NCI-H1417 (cell line): ENCODE measurements around the gene KMT2B.
A peak's percentile ranks its signal among the peaks of the same experiment; 100 is the strongest.

Source experiments
- DNase-seq, 3 experiments: peaks; one replicate each; lab custom pipeline; 2025; lab: John Stamatoyannopoulos, UW

Gene KMT2B

DNA sequence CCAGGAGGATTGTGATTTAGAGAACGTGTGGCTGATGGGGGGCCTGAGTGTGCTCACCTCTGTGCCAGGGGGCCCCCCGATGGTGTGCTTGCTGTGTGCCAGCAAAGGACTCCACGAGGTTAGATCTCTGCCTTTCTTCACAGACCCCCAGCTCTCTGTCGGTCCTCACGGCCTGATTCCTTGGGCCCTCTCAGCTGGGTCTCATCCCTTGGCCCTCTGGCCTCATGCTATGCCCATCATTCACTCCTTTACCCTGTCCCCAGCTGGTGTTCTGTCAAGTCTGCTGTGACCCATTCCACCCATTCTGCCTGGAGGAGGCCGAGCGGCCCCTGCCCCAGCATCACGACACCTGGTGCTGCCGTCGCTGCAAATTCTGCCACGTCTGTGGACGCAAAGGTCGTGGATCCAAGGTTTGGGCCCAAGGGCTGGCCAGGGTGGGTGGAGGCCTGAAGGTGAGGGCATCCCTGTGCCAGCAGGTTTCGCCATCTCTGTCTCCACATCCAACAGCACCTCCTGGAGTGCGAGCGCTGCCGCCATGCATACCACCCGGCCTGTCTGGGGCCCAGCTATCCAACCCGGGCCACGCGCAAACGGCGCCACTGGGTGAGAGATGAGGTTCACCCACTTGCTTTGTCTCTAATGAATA is 7.5 kb downstream of the KMT2B start:
- no peak for DNase-seq

DNA sequence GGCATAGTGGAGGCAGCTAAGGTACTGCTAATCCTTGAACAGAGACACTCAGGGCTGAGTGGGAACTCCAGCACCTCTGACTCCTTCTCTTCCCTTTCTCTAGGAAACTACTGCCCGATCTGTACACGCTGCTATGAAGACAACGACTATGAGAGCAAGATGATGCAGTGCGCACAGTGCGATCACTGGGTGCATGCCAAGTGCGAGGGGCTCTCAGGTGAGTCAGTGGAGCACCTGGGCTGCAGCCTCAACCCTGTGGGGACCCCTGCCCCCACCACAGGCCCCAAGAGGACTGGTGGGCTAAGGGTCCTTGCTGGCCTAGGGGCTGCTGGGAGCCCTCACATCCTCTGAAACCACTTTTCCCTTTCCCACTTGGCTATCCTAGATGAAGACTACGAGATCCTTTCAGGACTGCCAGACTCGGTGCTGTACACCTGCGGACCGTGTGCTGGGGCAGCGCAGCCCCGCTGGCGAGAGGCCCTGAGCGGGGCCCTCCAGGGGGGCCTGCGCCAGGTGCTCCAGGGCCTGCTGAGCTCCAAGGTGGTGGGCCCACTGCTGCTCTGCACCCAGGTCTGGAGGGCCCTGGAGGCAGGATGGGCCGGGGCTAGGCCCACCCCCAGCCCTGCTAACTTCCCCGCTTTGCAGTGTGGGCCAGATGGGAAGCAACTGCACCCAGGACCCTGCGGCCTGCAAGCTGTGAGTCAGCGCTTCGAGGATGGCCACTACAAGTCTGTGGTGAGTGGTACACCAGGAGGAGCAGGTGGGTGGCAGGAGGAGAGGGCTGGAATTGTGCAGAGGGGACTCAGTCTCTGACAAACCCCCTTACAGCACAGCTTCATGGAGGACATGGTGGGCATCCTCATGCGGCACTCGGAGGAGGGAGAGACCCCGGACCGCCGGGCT is 9.5 kb downstream of the KMT2B start:
- DNase-seq = no peak

DNA sequence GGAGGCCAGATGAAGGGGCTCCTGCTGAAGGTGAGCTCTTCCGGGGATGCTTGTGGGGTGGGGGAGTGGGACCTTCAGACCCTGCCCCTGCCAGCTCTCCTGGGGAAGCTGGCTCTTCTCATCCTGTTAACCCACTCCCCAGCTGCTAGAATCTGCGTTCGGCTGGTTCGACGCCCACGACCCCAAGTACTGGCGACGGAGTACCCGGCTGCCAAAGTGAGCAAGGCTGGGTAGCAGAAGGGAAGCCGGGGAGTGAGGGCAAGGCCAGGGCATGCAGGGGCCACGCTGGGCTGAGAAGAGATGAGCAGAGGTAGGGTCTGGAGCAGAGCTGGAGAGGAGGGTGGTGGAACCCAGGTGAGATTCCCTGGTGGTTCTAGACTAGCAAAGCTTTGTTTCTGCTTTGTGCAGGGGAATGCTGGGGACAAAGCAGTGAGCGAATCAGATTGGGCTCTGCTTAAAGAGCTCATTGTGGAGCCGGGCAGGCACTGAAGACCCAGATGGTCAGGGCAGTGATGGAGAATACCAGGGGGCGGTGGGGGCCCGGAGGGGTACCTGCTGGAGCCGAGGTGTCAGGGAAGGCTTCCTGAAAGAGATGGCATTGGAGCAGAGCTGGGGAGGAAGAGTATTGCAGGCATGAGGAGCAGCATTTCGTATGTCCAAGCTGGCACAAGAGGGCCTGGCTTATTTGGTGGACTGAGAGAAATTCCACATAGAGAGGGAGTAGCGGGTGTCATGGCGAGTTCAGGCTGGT is 10.3 kb downstream of the KMT2B start:
- DNase-seq = no peak

DNA sequence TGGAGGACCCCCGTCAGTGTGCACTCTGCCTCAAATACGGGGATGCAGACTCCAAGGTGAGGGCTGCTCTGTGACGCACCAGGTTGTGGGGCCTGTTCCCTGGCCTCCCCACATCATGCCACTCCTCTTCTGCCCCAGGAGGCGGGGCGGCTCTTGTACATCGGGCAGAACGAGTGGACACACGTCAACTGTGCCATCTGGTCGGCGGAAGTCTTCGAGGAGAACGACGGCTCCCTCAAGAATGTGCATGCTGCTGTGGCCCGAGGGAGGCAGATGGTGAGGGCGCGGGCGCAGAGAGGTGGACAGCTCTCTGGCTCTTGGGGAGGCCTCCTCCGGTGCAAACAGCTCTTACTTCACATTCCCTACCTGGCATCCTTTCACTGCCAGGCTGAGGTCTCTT is 11.2 kb downstream of the KMT2B start:
- no peak for DNase-seq

DNA sequence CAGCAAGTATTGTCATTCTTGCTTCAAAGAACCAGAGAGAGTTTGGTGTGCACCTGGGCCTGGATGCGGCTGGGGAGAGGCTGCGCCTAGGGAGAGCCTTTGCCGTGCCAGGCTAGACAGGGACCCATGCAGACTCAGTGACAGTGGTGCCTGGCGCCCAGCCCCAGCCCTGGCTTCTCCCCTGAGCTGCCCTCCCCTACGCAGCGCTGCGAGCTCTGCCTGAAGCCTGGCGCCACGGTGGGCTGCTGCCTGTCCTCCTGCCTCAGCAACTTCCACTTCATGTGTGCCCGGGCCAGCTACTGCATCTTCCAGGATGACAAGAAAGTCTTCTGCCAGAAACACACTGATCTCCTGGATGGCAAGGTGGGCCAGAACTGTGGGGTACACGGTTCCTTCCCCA is 12.0 kb downstream of the KMT2B start:
- no peak for DNase-seq

DNA sequence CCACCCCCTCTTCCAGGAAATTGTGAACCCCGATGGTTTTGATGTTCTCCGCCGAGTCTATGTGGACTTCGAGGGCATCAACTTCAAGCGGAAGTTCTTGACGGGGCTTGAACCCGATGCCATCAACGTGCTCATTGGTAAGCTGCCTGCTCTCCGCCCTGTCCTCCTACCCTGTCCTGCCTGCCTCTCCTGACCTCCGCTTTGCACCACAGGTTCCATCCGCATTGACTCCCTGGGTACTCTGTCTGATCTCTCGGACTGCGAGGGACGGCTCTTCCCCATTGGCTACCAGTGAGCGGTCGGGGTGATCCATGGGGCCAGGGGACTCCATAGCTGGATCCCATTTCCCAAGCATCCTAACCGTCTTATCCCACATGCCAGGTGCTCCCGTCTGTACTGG is 12.5 kb downstream of the KMT2B start:
- no peak for DNase-seq

DNA sequence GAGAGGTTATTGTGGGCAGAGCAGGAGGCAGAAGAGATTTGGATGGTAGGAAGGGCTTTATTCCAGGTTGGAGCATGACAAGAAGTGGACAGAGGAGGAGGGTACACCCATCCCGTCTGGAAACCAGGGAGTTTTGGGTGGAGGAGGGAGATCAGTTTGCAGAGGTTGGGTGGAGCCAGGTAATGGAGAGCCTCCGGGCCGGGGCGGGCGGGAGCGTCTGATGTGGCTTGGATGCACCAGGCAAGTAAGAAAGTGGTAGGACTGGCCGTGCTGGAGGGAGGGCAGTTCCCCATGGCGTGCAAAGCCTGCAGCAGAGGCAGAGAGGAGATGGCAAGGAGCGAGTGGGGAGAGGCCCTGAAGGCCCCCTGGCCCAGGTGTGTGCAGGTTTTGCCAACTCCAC is 13.6 kb downstream of the KMT2B start:
- no peak for DNase-seq

DNA sequence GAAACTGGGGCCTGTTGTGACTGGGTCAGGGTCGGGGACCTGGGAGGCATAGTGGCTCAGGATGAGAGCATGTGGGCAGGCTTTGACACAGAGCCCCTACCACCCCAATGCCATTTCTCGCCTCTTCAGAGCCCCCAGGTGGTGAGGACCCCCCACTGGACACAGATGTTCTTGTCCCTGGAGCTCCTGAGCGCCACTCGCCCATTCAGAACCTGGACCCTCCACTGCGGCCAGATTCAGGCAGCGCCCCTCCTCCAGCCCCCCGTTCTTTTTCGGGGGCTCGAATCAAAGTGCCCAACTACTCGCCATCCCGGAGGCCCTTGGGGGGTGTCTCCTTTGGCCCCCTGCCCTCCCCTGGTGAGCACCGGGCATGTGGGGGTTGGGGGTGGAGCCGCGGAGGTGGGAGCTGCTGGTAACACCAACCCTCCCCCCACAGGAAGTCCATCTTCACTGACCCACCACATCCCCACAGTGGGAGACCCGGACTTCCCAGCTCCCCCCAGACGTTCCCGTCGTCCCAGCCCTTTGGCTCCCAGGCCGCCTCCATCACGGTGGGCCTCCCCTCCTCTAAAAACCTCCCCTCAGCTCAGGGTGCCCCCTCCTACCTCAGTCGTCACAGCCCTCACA is 14.1 kb downstream of the KMT2B start:
- DNase-seq = no peak

DNA sequence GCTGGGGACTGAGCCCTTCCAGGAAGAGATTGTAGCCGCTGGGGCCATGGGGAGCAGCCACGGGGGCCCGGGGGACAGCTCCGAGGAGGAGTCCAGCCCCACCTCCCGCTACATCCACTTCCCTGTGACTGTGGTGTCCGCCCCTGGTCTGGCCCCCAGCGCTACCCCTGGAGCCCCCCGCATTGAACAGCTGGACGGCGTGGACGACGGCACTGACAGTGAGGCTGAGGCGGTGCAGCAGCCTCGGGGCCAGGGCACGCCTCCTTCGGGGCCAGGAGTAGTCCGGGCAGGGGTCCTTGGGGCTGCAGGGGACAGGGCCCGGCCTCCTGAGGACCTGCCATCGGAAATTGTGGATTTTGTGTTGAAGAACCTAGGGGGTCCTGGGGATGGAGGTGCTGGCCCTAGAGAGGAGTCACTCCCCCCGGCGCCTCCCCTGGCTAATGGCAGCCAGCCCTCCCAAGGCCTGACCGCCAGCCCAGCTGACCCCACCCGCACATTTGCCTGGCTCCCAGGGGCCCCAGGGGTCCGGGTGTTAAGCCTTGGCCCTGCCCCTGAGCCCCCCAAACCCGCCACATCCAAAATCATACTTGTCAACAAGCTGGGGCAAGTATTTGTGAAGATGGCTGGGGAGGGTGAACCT is 14.9 kb downstream of the KMT2B start:
- no peak for DNase-seq

DNA sequence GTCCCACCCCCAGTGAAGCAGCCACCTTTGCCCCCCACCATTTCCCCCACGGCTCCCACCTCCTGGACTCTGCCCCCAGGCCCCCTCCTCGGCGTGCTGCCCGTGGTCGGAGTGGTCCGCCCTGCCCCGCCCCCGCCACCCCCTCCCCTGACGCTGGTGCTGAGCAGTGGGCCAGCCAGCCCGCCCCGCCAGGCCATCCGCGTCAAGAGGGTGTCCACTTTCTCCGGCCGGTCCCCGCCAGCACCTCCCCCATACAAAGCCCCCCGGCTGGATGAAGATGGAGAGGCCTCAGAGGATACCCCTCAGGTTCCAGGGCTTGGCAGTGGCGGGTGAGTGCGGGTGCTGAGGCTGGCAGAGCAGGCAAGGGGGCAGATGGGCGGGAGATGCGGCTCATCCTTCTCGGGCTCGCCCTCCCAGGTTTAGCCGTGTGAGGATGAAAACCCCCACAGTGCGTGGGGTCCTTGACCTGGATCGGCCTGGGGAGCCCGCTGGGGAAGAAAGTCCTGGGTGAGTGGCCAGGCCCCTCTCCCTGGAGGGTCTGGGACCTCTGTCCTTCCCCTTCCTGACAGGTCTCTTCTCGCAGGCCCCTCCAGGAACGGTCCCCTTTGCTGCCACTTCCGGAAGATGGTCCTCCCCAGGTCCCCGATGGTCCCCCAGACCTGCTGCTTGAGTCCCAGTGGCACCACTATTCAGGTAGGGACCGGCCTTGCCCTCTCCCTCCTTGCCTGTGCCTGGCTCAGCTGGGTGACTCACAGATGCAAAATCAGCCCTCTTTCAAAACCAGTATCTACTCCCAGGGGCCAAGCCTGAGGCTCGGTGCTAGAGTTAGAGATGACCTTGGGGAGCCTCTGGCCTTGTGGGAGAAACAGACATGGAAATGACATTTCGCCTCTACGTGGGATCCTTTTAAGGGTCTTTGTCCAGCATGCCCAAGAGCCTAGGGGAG is 15.7 kb downstream of the KMT2B start:
- DNase-seq = no peak

DNA sequence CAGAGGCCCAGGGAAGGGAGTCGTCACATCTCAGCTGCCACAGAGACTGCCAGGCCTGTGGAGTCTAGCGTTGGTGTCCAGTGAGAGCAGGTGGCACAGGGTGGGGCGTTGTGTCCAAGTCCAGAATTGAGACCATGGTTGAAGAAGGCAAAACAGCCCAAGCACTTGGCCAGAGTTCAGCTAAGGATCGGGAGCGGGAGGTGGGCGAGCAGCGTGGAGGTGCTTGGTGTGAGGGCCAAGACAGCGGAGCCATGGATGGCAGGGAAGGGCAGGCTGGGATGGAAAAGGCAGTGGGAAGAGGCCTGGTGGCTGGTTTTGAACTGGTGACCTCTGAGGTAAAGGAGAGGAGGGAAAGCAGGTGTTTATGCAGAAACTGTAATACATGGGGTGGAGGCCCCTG is 16.5 kb downstream of the KMT2B start:
- no peak for DNase-seq

DNA sequence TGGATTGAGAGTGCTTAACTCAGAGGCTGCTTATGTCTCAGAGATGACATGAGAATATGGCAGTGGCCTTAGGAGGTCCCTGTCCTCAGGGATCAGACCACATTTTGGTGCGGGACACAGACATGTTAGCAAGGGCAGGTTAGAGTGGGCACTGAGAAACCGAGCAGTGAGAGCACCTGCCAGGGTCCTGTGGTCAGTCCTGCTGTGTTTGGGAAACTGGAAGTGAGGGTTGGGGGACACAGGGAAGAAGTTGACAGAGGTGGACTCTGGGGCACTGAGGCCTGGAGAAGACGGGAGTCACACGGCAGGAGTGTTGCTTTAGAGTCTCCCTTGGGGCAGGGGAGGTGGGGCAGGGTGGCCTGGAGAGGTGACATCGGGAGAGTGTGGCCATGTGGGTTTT is 17.1 kb downstream of the KMT2B start:
- DNase-seq = no peak

DNA sequence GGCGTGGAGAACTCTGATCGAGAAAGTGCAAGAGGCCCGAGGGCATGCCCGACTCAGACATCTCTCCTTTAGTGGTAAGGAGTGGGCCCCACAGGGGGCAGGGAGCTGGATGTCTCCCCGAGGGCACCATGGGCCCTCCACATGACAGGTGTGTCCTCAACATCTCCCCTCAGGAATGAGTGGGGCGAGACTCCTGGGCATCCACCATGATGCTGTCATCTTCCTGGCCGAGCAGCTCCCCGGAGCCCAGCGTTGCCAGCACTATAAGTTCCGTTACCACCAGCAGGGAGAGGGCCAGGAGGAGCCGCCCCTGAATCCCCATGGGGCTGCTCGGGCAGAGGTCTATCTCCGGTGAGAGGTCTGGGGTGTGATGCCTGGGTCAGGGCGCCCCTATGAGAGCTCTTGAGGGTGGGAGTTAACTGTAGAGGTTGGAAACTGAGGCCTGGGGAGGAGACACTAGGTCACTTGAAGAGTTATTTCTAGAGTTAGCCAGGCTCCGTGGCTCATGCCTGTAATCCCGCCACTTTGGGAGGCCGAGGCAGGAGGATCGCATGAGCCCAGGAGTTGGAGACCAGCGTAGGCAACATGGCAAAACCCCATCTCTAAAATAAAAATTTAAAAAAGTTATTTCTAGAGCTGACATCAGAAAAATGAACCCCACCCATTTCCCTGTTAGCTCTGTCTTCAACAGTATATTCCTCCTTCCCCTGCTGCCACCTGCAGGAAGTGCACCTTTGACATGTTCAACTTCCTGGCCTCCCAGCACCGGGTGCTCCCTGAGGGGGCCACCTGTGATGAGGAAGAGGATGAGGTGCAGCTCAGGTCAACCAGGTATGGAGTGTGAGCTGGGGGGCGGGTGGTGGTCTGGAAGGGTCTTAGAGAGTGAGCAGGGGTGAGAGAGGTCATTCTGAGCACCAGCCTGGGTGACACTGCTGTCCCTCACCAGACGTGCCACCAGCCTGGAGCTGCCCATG is 19.4 kb downstream of the KMT2B start:
- no peak for DNase-seq

DNA sequence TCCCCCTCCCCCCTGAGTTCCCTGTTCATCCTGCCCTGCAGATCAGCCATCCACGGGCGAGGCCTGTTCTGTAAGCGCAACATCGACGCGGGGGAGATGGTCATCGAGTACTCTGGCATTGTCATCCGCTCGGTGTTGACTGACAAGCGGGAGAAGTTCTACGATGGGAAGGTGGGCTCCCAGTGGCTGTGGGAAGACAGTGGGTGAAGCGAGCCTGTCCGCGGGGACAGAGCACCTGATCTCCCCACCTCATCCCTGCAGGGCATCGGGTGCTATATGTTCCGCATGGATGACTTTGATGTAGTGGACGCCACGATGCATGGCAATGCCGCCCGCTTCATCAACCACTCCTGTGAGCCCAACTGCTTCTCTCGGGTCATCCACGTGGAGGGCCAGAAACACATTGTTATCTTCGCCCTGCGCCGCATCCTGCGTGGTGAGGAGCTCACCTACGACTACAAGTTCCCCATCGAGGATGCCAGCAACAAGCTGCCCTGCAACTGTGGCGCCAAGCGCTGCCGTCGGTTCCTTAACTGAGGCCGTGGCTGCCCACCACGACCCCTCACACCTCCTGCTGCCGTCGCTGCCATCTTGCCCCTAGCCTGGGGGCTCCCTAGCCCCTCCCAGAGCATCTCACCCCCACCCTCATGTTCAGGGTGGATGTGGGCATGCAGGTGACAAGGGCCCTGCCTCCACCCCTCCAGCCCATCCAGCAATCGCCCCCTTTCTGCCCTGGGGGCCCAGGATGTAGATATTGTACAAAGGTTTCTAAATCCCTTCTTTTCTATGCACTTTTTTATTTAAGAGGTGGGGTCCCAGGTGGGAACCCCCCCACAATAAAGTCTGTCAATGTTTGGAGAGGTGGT is 20.5 kb downstream of the KMT2B start:
- no peak for DNase-seq

DNA sequence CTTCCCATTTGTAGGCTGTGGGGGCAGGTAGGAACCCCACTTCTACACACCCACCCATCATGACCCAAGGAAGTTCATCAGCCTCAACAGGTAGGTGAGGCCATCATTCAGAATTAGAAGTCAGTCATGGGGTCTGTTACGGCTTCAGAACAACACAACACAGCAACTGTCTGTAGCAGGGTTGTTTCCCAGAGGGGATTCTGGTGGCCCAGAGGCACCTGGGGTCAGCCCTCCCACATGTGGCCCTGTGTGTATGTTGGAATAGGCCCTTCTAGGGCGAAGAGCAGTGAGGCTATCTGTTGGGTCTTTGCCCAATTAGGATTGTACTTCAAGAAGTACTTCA is 21.1 kb downstream of the KMT2B start:
- DNase-seq = no peak

DNA sequence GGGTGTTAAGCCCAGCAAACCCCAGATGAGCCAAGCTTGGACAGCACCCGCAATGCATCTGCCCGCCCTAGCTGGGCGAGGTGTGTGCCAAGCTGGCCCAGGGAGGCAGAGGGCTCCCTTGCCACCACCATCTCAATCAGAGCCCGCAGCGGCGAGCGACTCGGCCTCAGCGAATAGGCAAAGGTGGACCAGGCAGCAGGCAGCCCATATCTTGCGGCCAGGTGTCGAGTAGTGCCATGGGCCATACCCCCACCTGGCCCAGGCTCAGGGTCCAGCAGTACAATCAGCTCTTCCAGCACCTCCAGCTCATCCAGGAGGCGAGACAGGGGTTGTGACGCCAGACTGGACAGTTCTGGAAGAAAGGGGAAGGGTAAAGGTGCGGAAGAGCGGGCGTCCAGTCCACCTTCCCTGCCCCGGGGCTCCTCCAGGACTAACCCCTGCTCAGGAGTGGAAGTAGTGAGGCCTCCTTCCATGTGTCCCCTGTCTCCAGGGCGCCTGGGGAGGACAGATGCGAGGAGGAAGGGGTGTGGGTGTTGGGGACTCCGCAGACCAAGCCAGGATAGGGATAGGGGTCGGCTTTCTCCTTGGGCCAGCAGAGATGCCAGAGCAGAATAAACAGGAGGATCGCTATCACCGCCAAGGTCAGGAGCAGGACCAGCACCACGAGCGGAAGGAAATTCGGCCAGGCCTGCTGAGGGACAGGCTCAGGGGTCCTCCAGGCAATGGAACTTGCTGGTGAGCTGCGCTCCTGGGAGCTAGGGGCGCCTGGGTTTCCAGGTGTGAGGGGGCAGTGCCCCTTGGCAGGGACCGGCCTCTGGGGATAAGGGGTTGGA is 21.7 kb downstream of the KMT2B start:
- DNase-seq = peak in 1 of 3 experiments; percentile 24

DNA sequence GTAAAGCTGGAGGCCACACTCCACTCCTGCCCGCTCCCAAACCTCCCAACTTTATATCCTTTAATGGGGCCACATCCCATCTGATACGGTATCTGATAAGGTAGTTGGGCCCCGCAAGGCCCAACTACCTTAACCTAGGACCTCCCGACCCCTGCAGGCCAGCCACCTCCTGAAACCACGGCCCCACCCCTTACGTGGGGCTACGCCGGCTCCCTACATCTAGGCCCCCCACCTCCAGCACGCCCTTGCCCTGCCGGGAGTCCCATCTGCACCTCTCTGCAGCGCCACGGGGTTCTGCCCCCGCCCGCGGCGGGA is 22.3 kb downstream of the KMT2B start:
- no peak for DNase-seq
